Measurements from ENCODE around the gene CALCOCO1. TPM values are rescaled to one million over a fixed set of nuclear protein-coding genes. Genes with fewer than 3 reads are reported as not detected.

Gene CALCOCO1
- total RNA-seq, 3 donors from 2014 or later: 218 to 301 (median 295) TPM

DNA sequence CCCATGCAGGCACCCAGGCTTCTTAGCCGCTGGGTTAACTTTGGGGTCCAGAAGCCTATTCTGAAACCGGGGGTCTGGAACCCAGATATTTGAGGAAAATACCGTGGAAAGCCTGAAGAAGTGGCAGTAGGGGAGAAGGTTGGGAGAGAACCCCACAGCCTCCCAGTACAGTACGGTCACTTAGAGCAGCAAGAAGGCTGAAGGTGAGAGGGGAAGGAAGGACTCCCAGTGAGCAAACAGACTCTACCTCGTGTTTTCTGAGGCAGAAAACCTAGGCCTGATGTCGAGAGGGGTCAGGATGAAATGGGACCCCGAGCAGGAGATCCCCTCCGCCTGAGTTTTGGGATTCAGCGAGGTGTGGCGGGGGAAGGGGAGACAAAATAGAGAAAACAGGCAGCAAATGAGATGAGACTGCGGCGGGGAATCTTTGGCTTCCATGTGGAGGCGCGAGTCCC is 10.7 kb upstream of the CALCOCO1 start:
- TF ChIP-seq POLR2A (IDR thresholded peaks at IDR 0.05): no peak
- no peak for TF ChIP-seq CTCF (IDR thresholded peaks at IDR 0.05)
- TF ChIP-seq POLR2AphosphoS5 (IDR thresholded peaks at IDR 0.05): no peak
- no peak for DNase-seq (ENCODE audit: low spot score in 2 of 2)
- peaks cover 0 to 8% of the 10 kb centered on the region in 2 donors for H3K4me1 ChIP-seq
- peak overlapping the region in 2 of 3 donors; percentile 12 to 44 for H3K4me3 ChIP-seq
- H3K27me3 ChIP-seq: peaks cover 0 to 39% of the 10 kb centered on the region in 2 donors
- H3K9me3 ChIP-seq: no peaks in the 10 kb centered on the region
- intact Hi-C loops (cut with DNase I; ENCODE audit: low total_unique reads): no loop called here
- H3K27ac ChIP-seq: no peak overlapping the region
- H3K36me3 ChIP-seq: no peaks in the 10 kb centered on the region

DNA sequence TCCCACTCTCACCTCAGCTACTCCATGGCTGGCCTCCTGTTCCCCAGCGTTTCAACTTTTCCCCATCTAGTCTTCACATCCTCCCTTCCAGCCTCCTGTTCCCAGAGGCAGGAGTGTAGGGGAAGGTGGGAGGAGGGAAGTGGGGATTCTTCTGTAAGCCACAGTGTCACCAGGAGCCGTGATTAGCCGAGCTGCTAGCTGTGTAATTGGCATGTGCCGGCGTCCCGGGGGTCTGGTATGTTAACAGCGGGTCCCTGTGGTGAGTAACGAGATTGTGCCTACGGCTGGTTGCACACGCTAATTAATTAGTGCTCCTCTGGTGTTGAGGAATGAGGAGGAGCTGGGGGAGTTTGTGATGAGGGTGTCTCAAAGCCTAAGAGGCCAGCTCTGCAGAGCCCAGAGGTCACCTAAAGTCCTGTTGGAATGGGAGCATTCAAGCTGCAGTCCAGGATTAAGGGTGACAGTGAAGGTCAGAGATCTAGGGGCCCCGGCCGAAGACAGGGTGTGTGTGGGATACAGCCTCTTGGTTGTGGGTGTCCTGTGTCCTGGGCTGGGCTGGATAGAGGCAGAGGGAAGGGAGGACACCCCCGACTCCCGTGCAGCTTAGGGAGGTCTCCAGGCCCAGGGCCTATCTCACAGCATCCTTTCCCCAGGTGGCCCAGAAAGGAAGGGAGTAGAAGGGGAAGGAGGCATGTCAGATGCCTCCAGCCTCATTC is 10.0 kb upstream of the CALCOCO1 start:
- Histone ChIP-seq H3K4me1 (peaks cover 0 to 8% of the 10 kb centered on the region in 2 donors), H3K27ac (no peak overlapping the region), H3K27me3 (peaks cover 0 to 32% of the 10 kb centered on the region in 2 donors), H3K4me3 (no peak overlapping the region), H3K9me3 (no peaks in the 10 kb centered on the region), H3K36me3 (no peaks in the 10 kb centered on the region)
- no peak for TF ChIP-seq POLR2A (IDR thresholded peaks at IDR 0.05)
- TF ChIP-seq CTCF (IDR thresholded peaks at IDR 0.05): no peak
- TF ChIP-seq POLR2AphosphoS5 (IDR thresholded peaks at IDR 0.05): no peak
- intact Hi-C loops (cut with DNase I; ENCODE audit: low total_unique reads): no loop called here
- no peak for DNase-seq (ENCODE audit: low spot score in 2 of 2)

- no peaks in the 10 kb centered on the region for H3K9me3 ChIP-seq
- intact Hi-C loops (cut with DNase I; ENCODE audit: low total_unique reads): no loop called here
- DNase-seq (ENCODE audit: low spot score in 2 of 2): no peak
- TF ChIP-seq CTCF (IDR thresholded peaks at IDR 0.05) (no peak), POLR2AphosphoS5 (IDR thresholded peaks at IDR 0.05) (no peak), POLR2A (IDR thresholded peaks at IDR 0.05) (no peak)
- no peak overlapping the region for H3K27ac ChIP-seq
- no peaks in the 10 kb centered on the region for H3K36me3 ChIP-seq
- peaks cover 0 to 8% of the 10 kb centered on the region in 2 donors for H3K4me1 ChIP-seq
- H3K4me3 ChIP-seq: no peak overlapping the region
- peaks cover 0 to 27% of the 10 kb centered on the region in 2 donors for H3K27me3 ChIP-seq
These were observed 9.3 kb upstream of the CALCOCO1 start for GRCh38 chr12:53736592-53736991.

GRCh38 chr12:53735556-53735955 is 8.3 kb upstream of the CALCOCO1 start:
- no peak overlapping the region for H3K4me3 ChIP-seq
- DNase-seq (ENCODE audit: low spot score in 2 of 2): no peak
- no peaks in the 10 kb centered on the region for H3K9me3 ChIP-seq
- H3K36me3 ChIP-seq: no peaks in the 10 kb centered on the region
- intact Hi-C loops (cut with DNase I; ENCODE audit: low total_unique reads): no loop called here
- TF ChIP-seq CTCF (IDR thresholded peaks at IDR 0.05): no peak
- no peak for TF ChIP-seq POLR2AphosphoS5 (IDR thresholded peaks at IDR 0.05)
- no peak for TF ChIP-seq POLR2A (IDR thresholded peaks at IDR 0.05)
- no peak overlapping the region for H3K27ac ChIP-seq
- H3K4me1 ChIP-seq: peaks cover 0 to 8% of the 10 kb centered on the region in 2 donors
- peaks cover 0 to 20% of the 10 kb centered on the region in 2 donors for H3K27me3 ChIP-seq

- Histone ChIP-seq H3K4me1 (peaks cover 0 to 1% of the 10 kb centered on the region in 2 donors), H3K36me3 (no peaks in the 10 kb centered on the region), H3K27ac (no peak overlapping the region), H3K27me3 (peaks cover 0 to 11% of the 10 kb centered on the region in 2 donors), H3K9me3 (no peaks in the 10 kb centered on the region), H3K4me3 (no peak overlapping the region)
- DNase-seq (ENCODE audit: low spot score in 2 of 2): no peak
- intact Hi-C loops (cut with DNase I; ENCODE audit: low total_unique reads): no loop called here
- TF ChIP-seq POLR2AphosphoS5 (IDR thresholded peaks at IDR 0.05) (no peak), CTCF (IDR thresholded peaks at IDR 0.05) (no peak), POLR2A (IDR thresholded peaks at IDR 0.05) (no peak)
These were observed 7.2 kb upstream of the CALCOCO1 start for GRCh38 chr12:53734425-53734824.

All from breast epithelium (tissue), 4 donors.